ENCODE data around the gene ATAD3B. TPM values are rescaled to one million over a fixed set of nuclear protein-coding genes. Genes with fewer than 3 reads are reported as not detected.
A peak's percentile ranks its signal among the peaks of the same experiment; 100 is the strongest.
"Not testable (repeated sequence)": the region's sequence is repeated elsewhere in the genome, so short reads cannot be mapped to it uniquely, and the experiment has no call there.

Gene ATAD3B
- total and polyA plus RNA-seq, 2 of the 13 experiments (the other 11 are each of a cell fraction or from before 2014, with no cell fraction given): 9.6 to 31.1 TPM

GRCh38 chr1:1449099-1449739 lies 22.3 kb upstream of the ATAD3B start, which contains the start of gene ATAD3C:
TSS of gene ATAD3C (plus strand) at chr1:1449689. CDS start at chr1:1450684, 995 bp downstream.
- WGBS (ENCODE audit: low lambda C conversion rate): 61% methylated on average over 6 of the region's 6 CpGs
- DNase-seq (ENCODE audit: low spot score) (no peak), FAIRE-seq (no peak), ATAC-seq (no peak)
- Histone ChIP-seq H3K4me2 (ENCODE audit: low read depth, low read length) (peak within 1 kb of the TSS; percentile 71), H3K4me3 (replicated peaks in 1 of 3; ENCODE audit: insufficient read depth in 1 of 3, low read depth in 2 of 3, low read length in 3 of 3) (peak within 1 kb of the TSS in 1 of 3 experiments; percentile 25; a peak in 2 of 6 replicates), H3K9ac (ENCODE audit: insufficient read depth, low read depth, low read length) (no peak within 1 kb of the TSS), H3K9me3 (ENCODE audit: low read length) (no peaks in the 10 kb centered on the region), H3K27ac (ENCODE audit: extremely low read length, insufficient read depth, low read length) (no peak within 1 kb of the TSS), H4K20me1 (ENCODE audit: insufficient read depth, low read length) (no peaks in the 10 kb centered on the region), H2AFZ (ENCODE audit: low read length) (peak within 1 kb of the TSS; percentile 52), H3K79me2 (ENCODE audit: insufficient read depth, low read length) (no peaks in the 10 kb centered on the region), H3K4me1 (ENCODE audit: insufficient read depth, low read length) (peaks cover 18% of the 10 kb centered on the region), H3K27me3 (ENCODE audit: control insufficient read depth in 1 of 2, insufficient read depth in 2 of 2, low read length in 2 of 2) (peaks cover 6 to 15% of the 10 kb centered on the region in 2 experiments), H3K36me3 (replicated peaks in 1 of 2; ENCODE audit: control insufficient read depth in 1 of 2, insufficient read depth in 2 of 2, low read length in 2 of 2) (no peaks in the 10 kb centered on the region)
- intact Hi-C loops (cut with micrococcal nuclease; ENCODE audit: unreplicated experiment): no loop called here
- no TSS peak for BruUV-seq (replicated peaks)
- in situ Hi-C loops (cut with HindIII; ENCODE audit: extremely low pct_ligation_motif_present, low pct_unique_long_range_greater_than_20kb): no loop called here
- ChIA-PET CTCF (ENCODE audit: low intra/inter-chr PET ratio, low total read pairs) (no interaction called here), POLR2A (interaction anchor here (1.0 kb wide), 1 partner anchor 42 kb away, joined by 3 read pairs; the partner anchor contains the start of gene MRPL20)
- no peak for TF ChIP-seq SCMH1 (CRISPR knock-in tag; IDR thresholded peaks at IDR 0.05; ENCODE audit: borderline replicate concordance)
- no peak for TF ChIP-seq ZNF775 (CRISPR knock-in tag; IDR thresholded peaks at IDR 0.05; ENCODE audit: borderline replicate concordance)
- TF ChIP-seq SOX6 (IDR thresholded peaks at IDR 0.05): 0 out of 2 replicates have a peak, but pooled peaks have one; percentile 13
- TF ChIP-seq SOX6 (CRISPR knock-in tag; IDR thresholded peaks at IDR 0.05): no peak
- TF ChIP-seq ZNF660 (CRISPR knock-in tag; IDR thresholded peaks at IDR 0.05; ENCODE audit: borderline replicate concordance, low read depth): no peak
- TF ChIP-seq DBP (CRISPR knock-in tag; IDR thresholded peaks at IDR 0.05; ENCODE audit: not compliant biosample characterization): no peak
- TF ChIP-seq ARNT (IDR thresholded peaks at IDR 0.05): no peak

GRCh38 chr1:1450616-1451015 lies 20.9 kb upstream of the ATAD3B start:
- 49% methylated on average over 17 of the region's 22 CpGs for WGBS (ENCODE audit: low lambda C conversion rate)
- POLR2A ChIA-PET; FAIRE-seq; H3K79me2 ChIP-seq (ENCODE audit: insufficient read depth, low read length); H2AFZ ChIP-seq (ENCODE audit: low read length); H4K20me1 ChIP-seq (ENCODE audit: insufficient read depth, low read length); in situ Hi-C loops (cut with HindIII; ENCODE audit: extremely low pct_ligation_motif_present, low pct_unique_long_range_greater_than_20kb); H3K27ac ChIP-seq (ENCODE audit: extremely low read length, insufficient read depth, low read length); CTCF ChIA-PET (ENCODE audit: low intra/inter-chr PET ratio, low total read pairs); H3K4me3 ChIP-seq (replicated peaks in 1 of 3; ENCODE audit: insufficient read depth in 1 of 3, low read depth in 2 of 3, low read length in 3 of 3); BruUV-seq (replicated peaks); H3K9me3 ChIP-seq (ENCODE audit: low read length); H3K9ac ChIP-seq (ENCODE audit: insufficient read depth, low read depth, low read length); H3K36me3 ChIP-seq (replicated peaks in 1 of 2; ENCODE audit: control insufficient read depth in 1 of 2, insufficient read depth in 2 of 2, low read length in 2 of 2); ATAC-seq; DNase-seq (ENCODE audit: low spot score); H3K4me2 ChIP-seq (ENCODE audit: low read depth, low read length); intact Hi-C loops (cut with micrococcal nuclease; ENCODE audit: unreplicated experiment): not testable (repeated sequence)
- Histone ChIP-seq H3K27me3 (ENCODE audit: control insufficient read depth in 1 of 2, insufficient read depth in 2 of 2, low read length in 2 of 2) (peaks cover 6 to 15% of the 10 kb centered on the region in 2 experiments), H3K4me1 (ENCODE audit: insufficient read depth, low read length) (peaks cover 15% of the 10 kb centered on the region)
